Breast epithelium (tissue), 3 donors: ENCODE results near the gene MAGI3.

Source experiments
- POLR2AphosphoS5 ChIP-seq, 3 donors: sonication (generic); formaldehyde crosslinking; IDR thresholded peaks; one replicate each; pipeline ENCODE4 v1.6.1; 2017; ENCODE audit warnings: antibody characterized with exemption in 3 of 3
- TF ChIP-seq, protein P1 (sequence below), 3 donors: fragments of 450-650 bp; IDR thresholded peaks; one replicate each; pipeline ENCODE4 v1.5.1; 2016 to 2017; ENCODE audit warnings: antibody characterized with exemption in 3 of 3, mild to moderate bottlenecking in 3 of 3, moderate library complexity in 3 of 3

DNA sequence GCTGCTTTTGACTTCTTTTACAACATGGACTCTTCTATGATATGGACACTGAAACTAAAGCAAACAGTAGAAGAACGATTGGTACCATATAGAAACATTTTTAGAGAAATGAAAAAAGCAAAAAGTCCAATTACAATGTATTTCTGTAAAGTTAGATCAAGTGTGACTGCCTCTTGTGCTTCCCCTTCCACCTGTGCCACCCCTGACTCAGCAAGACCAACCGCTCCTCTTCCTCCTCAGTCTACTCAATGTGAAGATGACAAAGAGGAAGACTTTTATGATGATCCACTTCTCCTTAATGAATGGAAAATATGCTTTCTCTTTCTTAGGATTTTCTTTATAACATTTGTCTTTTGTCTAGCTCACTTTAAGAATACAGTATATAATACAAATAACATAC is 302.0 kb downstream of the MAGI3 start:
- TF ChIP-seq, protein P1, sequence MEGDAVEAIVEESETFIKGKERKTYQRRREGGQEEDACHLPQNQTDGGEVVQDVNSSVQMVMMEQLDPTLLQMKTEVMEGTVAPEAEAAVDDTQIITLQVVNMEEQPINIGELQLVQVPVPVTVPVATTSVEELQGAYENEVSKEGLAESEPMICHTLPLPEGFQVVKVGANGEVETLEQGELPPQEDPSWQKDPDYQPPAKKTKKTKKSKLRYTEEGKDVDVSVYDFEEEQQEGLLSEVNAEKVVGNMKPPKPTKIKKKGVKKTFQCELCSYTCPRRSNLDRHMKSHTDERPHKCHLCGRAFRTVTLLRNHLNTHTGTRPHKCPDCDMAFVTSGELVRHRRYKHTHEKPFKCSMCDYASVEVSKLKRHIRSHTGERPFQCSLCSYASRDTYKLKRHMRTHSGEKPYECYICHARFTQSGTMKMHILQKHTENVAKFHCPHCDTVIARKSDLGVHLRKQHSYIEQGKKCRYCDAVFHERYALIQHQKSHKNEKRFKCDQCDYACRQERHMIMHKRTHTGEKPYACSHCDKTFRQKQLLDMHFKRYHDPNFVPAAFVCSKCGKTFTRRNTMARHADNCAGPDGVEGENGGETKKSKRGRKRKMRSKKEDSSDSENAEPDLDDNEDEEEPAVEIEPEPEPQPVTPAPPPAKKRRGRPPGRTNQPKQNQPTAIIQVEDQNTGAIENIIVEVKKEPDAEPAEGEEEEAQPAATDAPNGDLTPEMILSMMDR (IDR thresholded peaks at IDR 0.05): no peak
- TF ChIP-seq POLR2AphosphoS5 (IDR thresholded peaks at IDR 0.05): no peak
